GM21367 (cell line): ENCODE measurements around the gene CASTOR2.
"Not testable (repeated sequence)": the region's sequence is repeated elsewhere in the genome, so short reads cannot be mapped to it uniquely, and the experiment has no call there.

Experiments
- ATAC-seq: cut with Tn5 transposase; IDR thresholded peaks from one replicate; pipeline ENCODE4 v1.9.1; 2021; ENCODE audit not compliant: unreplicated experiment

The CASTOR2 gene

DNA sequence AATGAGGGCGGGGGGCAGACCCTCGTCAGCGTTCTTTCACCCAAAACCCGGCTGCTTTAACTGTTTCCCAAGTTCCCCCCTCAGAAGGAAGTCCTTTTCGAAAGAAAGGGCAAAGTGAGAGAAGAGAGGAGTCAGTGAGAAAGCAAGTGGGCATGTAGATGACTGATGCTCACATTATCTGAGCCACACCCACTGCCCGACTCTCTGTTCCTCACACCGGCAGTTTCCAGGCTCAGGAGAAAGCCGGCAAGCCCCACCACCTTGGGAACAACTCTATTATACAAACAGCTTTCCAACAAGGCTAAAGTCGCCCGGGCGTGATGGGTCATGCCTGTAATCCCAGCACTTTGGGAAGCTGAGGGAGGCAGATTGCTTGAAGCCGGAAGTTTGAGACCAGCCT is 86.0 kb downstream of the CASTOR2 start:
- no peak for ATAC-seq

- ATAC-seq = no peak
These were observed 90.2 kb downstream of the CASTOR2 start for GRCh38 chr7:75054744-75055143.

- no peak for ATAC-seq
These were observed 90.7 kb downstream of the CASTOR2 start for GRCh38 chr7:75055155-75055554.

GRCh38 chr7:75055830-75056772 is 91.6 kb downstream of the CASTOR2 start:
- ATAC-seq = no peak

- no peak for ATAC-seq
These were observed 93.9 kb downstream of the CASTOR2 start for GRCh38 chr7:75058406-75058805.

DNA sequence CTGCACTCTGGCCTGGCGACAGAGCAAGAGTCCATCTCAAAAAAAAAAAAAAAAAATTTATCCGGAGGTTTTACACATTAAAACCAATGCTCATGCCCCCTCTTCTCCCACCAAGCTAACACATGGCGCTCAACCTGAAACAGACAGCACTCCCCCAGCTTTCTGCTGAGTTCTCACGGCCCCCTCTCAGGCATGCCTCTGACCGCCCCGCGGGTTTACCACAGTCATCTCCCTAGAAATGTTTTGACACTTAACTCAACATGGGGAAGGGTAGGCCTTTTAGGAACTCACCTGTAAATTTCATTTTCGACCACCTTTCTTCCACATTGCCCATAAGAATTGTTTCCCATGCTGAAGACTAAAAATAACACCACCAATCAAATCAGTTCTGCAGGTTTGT is 99.8 kb downstream of the CASTOR2 start:
- no peak for ATAC-seq

GRCh38 chr7:75064801-75065200 is 100.3 kb downstream of the CASTOR2 start:
- ATAC-seq = no peak

GRCh38 chr7:75066521-75066920 is 102.0 kb downstream of the CASTOR2 start:
- ATAC-seq = no peak

DNA sequence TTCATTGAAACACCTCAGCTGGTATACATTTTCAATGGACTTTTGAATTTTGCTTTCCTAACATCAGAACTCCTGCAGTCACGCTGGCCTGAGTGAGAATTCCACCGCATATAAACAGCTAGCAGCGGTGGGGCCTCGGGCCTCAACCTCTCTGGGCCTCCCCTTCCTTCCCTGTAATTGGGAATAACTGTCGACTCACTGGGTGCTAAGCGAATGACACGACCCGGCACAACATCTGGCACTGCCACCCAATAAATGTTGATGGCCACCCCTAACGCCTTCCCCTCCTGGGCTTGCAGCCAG is 108.4 kb downstream of the CASTOR2 start:
- no peak for ATAC-seq

- ATAC-seq = not testable (repeated sequence)
These were observed 109.7 kb downstream of the CASTOR2 start for GRCh38 chr7:75074262-75074641.
